HL-60/S4 (cell line): ENCODE data around the gene ZBED2.
"Not testable (repeated sequence)": the region's sequence is repeated elsewhere in the genome, so short reads cannot be mapped to it uniquely, and the experiment has no call there.

ENCODE experiments used
- in situ Hi-C: fragments of 300-500 bp; cut with MboI; formaldehyde crosslinking; loops from 2 replicates; pipeline ENCODE4 v1.14.3; 2022; ENCODE audit warnings: low sequenced_read_pairs

ZBED2 gene

GRCh38 chr3:111595232-111595631 is at the start of gene ZBED2:
Gene ZBED2, minus strand, starts transcription at chr3:111595346. Its CDS starts 1,145 bp downstream, at chr3:111594201.
- in situ Hi-C loops: no loop called here

- in situ Hi-C loops: no loop called here
Observed at GRCh38 chr3:111639316-111639715, 44.2 kb upstream of the ZBED2 start.

GRCh38 chr3:111636366-111636885 is 41.3 kb upstream of the ZBED2 start:
- in situ Hi-C loops: no loop called here

GRCh38 chr3:111635403-111635802 is 40.3 kb upstream of the ZBED2 start:
- in situ Hi-C loops: no loop called here

- in situ Hi-C loops: not testable (repeated sequence)
Observed at GRCh38 chr3:111630638-111631037, 35.5 kb upstream of the ZBED2 start.

GRCh38 chr3:111629018-111629417 is 33.9 kb upstream of the ZBED2 start:
- in situ Hi-C loops: not testable (repeated sequence)

- in situ Hi-C loops: no loop called here
Observed at GRCh38 chr3:111627092-111627491, 31.9 kb upstream of the ZBED2 start.

- in situ Hi-C loops: no loop called here
Observed at GRCh38 chr3:111621535-111621934, 26.4 kb upstream of the ZBED2 start.

GRCh38 chr3:111619833-111620232 is 24.7 kb upstream of the ZBED2 start:
- in situ Hi-C loops: no loop called here

GRCh38 chr3:111618945-111619344 is 23.8 kb upstream of the ZBED2 start:
- in situ Hi-C loops: no loop called here

GRCh38 chr3:111617912-111618601 is 22.9 kb upstream of the ZBED2 start:
- in situ Hi-C loops: no loop called here

- in situ Hi-C loops: no loop called here
Observed at GRCh38 chr3:111617406-111617805, 22.3 kb upstream of the ZBED2 start.

GRCh38 chr3:111616417-111617105 is 21.4 kb upstream of the ZBED2 start:
- in situ Hi-C loops: no loop called here

- in situ Hi-C loops: no loop called here
Observed at GRCh38 chr3:111615880-111616279, 20.7 kb upstream of the ZBED2 start.

- in situ Hi-C loops: no loop called here
Observed at GRCh38 chr3:111613294-111613693, 18.1 kb upstream of the ZBED2 start.

GRCh38 chr3:111610612-111611054 is 15.5 kb upstream of the ZBED2 start:
- in situ Hi-C loops: no loop called here

- in situ Hi-C loops: no loop called here
Observed at GRCh38 chr3:111610189-111610588, 15.0 kb upstream of the ZBED2 start.

- in situ Hi-C loops: no loop called here
Observed at GRCh38 chr3:111609700-111610099, 14.6 kb upstream of the ZBED2 start.

GRCh38 chr3:111608383-111608782 is 13.2 kb upstream of the ZBED2 start:
- in situ Hi-C loops: no loop called here

GRCh38 chr3:111607240-111607920 is 12.2 kb upstream of the ZBED2 start:
- in situ Hi-C loops: no loop called here

GRCh38 chr3:111605493-111605892 is 10.3 kb upstream of the ZBED2 start:
- in situ Hi-C loops: no loop called here

GRCh38 chr3:111605018-111605417 is 9.9 kb upstream of the ZBED2 start:
- in situ Hi-C loops: no loop called here
